HepG2 (cell line): Measurements from ENCODE around the gene CENPK. TPM values are rescaled to one million over a fixed set of nuclear protein-coding genes. Genes with fewer than 3 reads are reported as not detected.
A peak's percentile ranks its signal among the peaks of the same experiment; 100 is the strongest.

ENCODE experiments used
- DBP ChIP-seq: sonication (generic); formaldehyde crosslinking; IDR thresholded peaks from 2 replicates; pipeline ENCODE4 v1.4.0; 2020; ENCODE audit warnings: missing genetic modification reagents; ENCODE audit errors: not compliant biosample characterization
- FOXO4 ChIP-seq: sonication (generic); formaldehyde crosslinking; conservative IDR thresholded peaks from 2 replicates; pipeline ENCODE4 v1.8.1; 2023; ENCODE audit warnings: missing genetic modification reagents
- HMG20A ChIP-seq: IDR thresholded peaks from 2 replicates; pipeline ENCODE4 v1.6.1; 2016; ENCODE audit warnings: borderline replicate concordance
- IRX3 ChIP-seq: sonication (generic); formaldehyde crosslinking; IDR thresholded peaks from 2 replicates; pipeline ENCODE4 v1.8.1; 2023; ENCODE audit warnings: mild to moderate bottlenecking, low read depth, missing genetic modification reagents, borderline replicate concordance
- JARID2 ChIP-seq: sonication (generic); formaldehyde crosslinking; IDR thresholded peaks from 2 replicates; pipeline ENCODE4 v1.8.1; 2023; ENCODE audit warnings: missing genetic modification reagents, inconsistent platforms; ENCODE audit not compliant: insufficient replicate concordance
- KAT2B ChIP-seq: fragments of 150-350 bp; IDR thresholded peaks from 2 replicates; pipeline ENCODE4 v1.6.1; 2014; ENCODE audit warnings: low read depth, low read length, borderline replicate concordance
- KAT8 ChIP-seq: IDR thresholded peaks from 2 replicates; pipeline ENCODE4 v1.6.1; 2016; ENCODE audit warnings: missing genetic modification reagents, missing compliant biosample characterization
- KMT2B ChIP-seq: IDR thresholded peaks from 2 replicates; pipeline ENCODE4 v1.6.1; 2016; ENCODE audit warnings: missing genetic modification reagents, missing compliant biosample characterization
- MAFK ChIP-seq, 2 experiments: IDR thresholded peaks in 1 of 2; conservative IDR thresholded peaks in 1 of 2; 2 replicates each; pipeline ENCODE4 v1.6.1; 2011; ENCODE audit warnings: improper control_type of control experiment in 2 of 2, low read length in 2 of 2
- MEF2D ChIP-seq: sonication (generic); formaldehyde crosslinking; IDR thresholded peaks from 2 replicates; pipeline ENCODE4 v1.5.1; 2020; ENCODE audit warnings: mild to moderate bottlenecking, missing genetic modification reagents
- NFE2L1 ChIP-seq: sonication (generic); formaldehyde crosslinking; IDR thresholded peaks from 2 replicates; pipeline ENCODE4 v1.4.0; 2020; ENCODE audit warnings: missing genetic modification reagents, mild to moderate bottlenecking, borderline replicate concordance
- SNRNP70 ChIP-seq: fragments of 200-400 bp; formaldehyde crosslinking; IDR thresholded peaks from 2 replicates; pipeline ENCODE4 v1.6.1; 2017; ENCODE audit warnings: mild to moderate bottlenecking, low read depth, low read length, moderate library complexity
- XBP1 ChIP-seq: sonication (generic); formaldehyde crosslinking; IDR thresholded peaks from 2 replicates; pipeline ENCODE4 v1.5.0; 2020; ENCODE audit warnings: missing genetic modification reagents
- ZBTB38 ChIP-seq: sonication (generic); formaldehyde crosslinking; IDR thresholded peaks from 2 replicates; pipeline ENCODE4 v1.5.1; 2020; ENCODE audit warnings: mild to moderate bottlenecking, missing genetic modification reagents
- ZMYM3 ChIP-seq: sonication (generic); formaldehyde crosslinking; IDR thresholded peaks from 2 replicates; pipeline ENCODE4 v1.5.1; 2020; ENCODE audit warnings: mild to moderate bottlenecking, missing genetic modification reagents
- ZNF33B ChIP-seq: sonication (generic); formaldehyde crosslinking; IDR thresholded peaks from 2 replicates; pipeline ENCODE4 v1.5.1; 2020; ENCODE audit warnings: mild to moderate bottlenecking, missing genetic modification reagents
- ZNF468 ChIP-seq: sonication (generic); formaldehyde crosslinking; IDR thresholded peaks from 2 replicates; pipeline ENCODE4 v1.8.0; 2022; ENCODE audit warnings: mild to moderate bottlenecking, moderate library complexity, missing genetic modification reagents
- ZNF710 ChIP-seq: sonication (generic); formaldehyde crosslinking; IDR thresholded peaks from 2 replicates; pipeline ENCODE4 v1.5.0; 2020; ENCODE audit warnings: mild to moderate bottlenecking, missing genetic modification reagents, borderline replicate concordance
- ZNF790 ChIP-seq: sonication (generic); formaldehyde crosslinking; IDR thresholded peaks from 2 replicates; pipeline ENCODE4 v1.8.0; 2022; ENCODE audit warnings: missing genetic modification reagents, mild to moderate bottlenecking, borderline replicate concordance
- polyA plus RNA-seq, 8 experiments: library from polyadenylated mRNA; depleted of rRNA in 3 of 8; stranded (reverse) in 7 of 8; unstranded in 1 of 8; fragments of >200 nt; fragmentation: Illumina TruSeq in 4 of 8; extraction: Trizol in 4 of 8; gene quantifications; 2 replicates each; pipeline versions ENCODE4 v1.2.1 to v1.2.3, GENCODE V29; 2011 to 2016; ENCODE audit warnings: low read depth in 4 of 8, missing spikeins in 1 of 8, mixed read lengths in 1 of 8; ENCODE audit not compliant: insufficient read depth in 1 of 8
- total RNA-seq, 5 experiments: library from RNA; depleted of rRNA; stranded (reverse); fragments of >200 nt; fragmentation: Illumina TruSeq; extraction: Trizol; gene quantifications; 2 replicates each; pipeline ENCODE4 v1.2.3, GENCODE V29; 2016; ENCODE audit warnings: low read depth in 1 of 5
- TF ChIP-seq, protein P1 (sequence below): sonication (generic); formaldehyde crosslinking; IDR thresholded peaks from 2 replicates; pipeline ENCODE4 v1.5.1; 2020; ENCODE audit warnings: mild to moderate bottlenecking, missing genetic modification reagents, moderate library complexity
- TF ChIP-seq, protein P2 (sequence below): sonication (generic); formaldehyde crosslinking; IDR thresholded peaks from 2 replicates; pipeline ENCODE4 v1.8.1; 2023; ENCODE audit warnings: mild to moderate bottlenecking, missing genetic modification reagents

The CENPK gene
- total and polyA plus RNA-seq, 2 of the 13 experiments (the other 11 are each of a cell fraction or from before 2014, with no cell fraction given): 14.3 to 54.4 TPM

DNA sequence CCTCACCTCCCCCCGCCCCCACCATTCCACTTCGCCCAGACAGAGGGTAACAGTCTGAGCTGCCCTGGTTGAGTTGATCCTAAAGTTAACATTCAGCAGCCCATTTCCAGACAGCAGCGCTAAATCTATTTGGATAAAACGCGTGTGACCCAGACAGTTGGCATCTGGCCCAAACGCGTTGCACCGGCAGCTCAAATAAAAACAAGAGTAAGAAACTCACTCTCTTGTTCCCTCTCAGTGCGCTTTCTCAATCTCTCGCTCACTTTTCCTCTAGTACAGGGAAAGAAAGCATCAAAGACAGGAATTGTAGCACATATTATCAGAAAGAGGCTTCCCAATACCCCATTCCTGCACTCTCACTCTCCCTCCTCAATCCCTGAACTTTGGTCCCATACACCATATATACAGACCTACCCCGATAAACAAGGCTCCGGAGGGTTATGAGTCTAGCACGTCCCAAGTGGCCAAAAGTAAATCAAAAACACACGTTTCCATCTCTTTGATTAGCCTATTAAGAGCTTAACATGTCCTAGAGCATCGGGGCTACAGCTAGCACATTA, 82.6 kb downstream of the CENPK start (continued):
- TF ChIP-seq FOXO4 (no peak), MEF2D (CRISPR knock-in tag) (no peak), ZNF33B (CRISPR knock-in tag) (no peak), IRX3 (no peak), ZNF710 (CRISPR knock-in tag) (0 out of 2 replicates have a peak, but pooled peaks have one; percentile 33), SNRNP70 (no peak), DBP (CRISPR knock-in tag) (no peak), ZNF790 (CRISPR knock-in tag) (no peak), MAFK (conservative IDR thresholded peaks at IDR 0.05 in 1 of 2, IDR thresholded peaks at IDR 0.05 in 1 of 2; ENCODE audit: low read length in 2 of 2) (no peak), ZMYM3 (CRISPR knock-in tag) (no peak), JARID2 (CRISPR knock-in tag) (no peak), KMT2B (CRISPR knock-in tag) (peak; percentile 25; the same call in 1 of the 2 replicates), HMG20A (no peak), KAT8 (no peak), KAT2B (no peak), ZNF468 (CRISPR knock-in tag) (no peak), NFE2L1 (CRISPR knock-in tag) (no peak), ZBTB38 (CRISPR knock-in tag) (no peak), XBP1 (CRISPR knock-in tag) (no peak)
- TF ChIP-seq, protein P1, sequence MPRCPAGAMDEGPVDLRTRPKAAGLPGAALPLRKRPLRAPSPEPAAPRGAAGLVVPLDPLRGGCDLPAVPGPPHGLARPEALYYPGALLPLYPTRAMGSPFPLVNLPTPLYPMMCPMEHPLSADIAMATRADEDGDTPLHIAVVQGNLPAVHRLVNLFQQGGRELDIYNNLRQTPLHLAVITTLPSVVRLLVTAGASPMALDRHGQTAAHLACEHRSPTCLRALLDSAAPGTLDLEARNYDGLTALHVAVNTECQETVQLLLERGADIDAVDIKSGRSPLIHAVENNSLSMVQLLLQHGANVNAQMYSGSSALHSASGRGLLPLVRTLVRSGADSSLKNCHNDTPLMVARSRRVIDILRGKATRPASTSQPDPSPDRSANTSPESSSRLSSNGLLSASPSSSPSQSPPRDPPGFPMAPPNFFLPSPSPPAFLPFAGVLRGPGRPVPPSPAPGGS (CRISPR knock-in tag): no peak
- TF ChIP-seq, protein P2, sequence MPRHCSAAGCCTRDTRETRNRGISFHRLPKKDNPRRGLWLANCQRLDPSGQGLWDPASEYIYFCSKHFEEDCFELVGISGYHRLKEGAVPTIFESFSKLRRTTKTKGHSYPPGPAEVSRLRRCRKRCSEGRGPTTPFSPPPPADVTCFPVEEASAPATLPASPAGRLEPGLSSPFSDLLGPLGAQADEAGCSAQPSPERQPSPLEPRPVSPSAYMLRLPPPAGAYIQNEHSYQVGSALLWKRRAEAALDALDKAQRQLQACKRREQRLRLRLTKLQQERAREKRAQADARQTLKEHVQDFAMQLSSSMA (CRISPR knock-in tag): no peak
